ENCODE data around the gene NAA40. TPM values are rescaled to one million over a fixed set of nuclear protein-coding genes. Genes with fewer than 3 reads are reported as not detected.

The NAA40 gene
- total and polyA plus RNA-seq, 7 donors: 4.6 to 13.7 (median 7.6) TPM

DNA sequence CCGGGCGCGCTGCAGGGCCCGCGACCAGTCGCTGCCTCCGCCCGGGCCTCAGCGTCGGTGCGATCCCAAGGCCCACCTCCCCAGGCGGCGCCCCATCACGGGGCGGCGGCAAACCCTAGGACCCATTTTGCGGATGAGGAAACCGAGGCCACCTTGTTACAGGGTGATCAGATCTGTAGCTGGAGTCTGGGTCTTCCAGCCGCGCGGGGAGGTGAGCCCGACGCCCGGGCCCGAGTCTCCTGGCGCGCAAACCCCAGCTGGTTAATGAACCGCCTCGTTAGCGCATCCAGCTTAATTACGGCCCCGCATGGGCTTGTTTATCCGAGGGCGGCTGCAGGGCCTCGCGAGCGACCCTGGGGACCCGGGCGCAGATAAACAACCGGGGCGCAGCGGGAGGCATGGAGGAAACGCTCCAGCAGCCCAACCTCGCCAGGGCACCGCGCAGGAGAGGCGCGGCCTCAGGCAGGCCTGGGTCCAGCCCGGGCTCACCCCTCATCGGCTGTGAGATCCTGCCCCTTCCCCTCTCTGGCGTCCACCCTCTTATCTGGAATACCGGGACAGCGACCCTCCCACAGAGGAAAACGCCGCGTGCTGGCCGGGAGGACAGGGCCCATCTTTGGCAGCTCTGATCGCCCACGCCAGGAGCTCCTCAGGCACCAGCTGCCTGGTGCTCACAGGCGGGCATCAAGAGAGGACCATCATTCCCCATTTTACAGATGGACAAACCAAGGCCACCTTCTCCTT lies 62.1 kb downstream of the NAA40 start:
- H3K4me3 ChIP-seq: peak overlapping the region; percentile 53
- H3K9me3 ChIP-seq: no peaks in the 10 kb centered on the region
- DNase-seq (no peak), ATAC-seq (peak in 2 of 4 donors; percentile 10)
- H3K36me3 ChIP-seq (ENCODE audit: insufficient read depth in 1 of 2, low read depth in 1 of 2): peaks cover 4 to 30% of the 10 kb centered on the region in 2 donors
- no peaks in the 10 kb centered on the region for H3K27me3 ChIP-seq (ENCODE audit: insufficient read depth in 3 of 3, low read length in 2 of 3)
- H3K4me1 ChIP-seq: peaks cover 10% of the 10 kb centered on the region
- intact Hi-C loops (cut with DNase I): loop anchor here (1.0 to 2.0 kb wide), 2 partner anchors 147 to 148 kb away; no protein-coding TSS in a partner anchor
- peak overlapping the region; percentile 31 for H3K27ac ChIP-seq
- TF ChIP-seq, protein P1, sequence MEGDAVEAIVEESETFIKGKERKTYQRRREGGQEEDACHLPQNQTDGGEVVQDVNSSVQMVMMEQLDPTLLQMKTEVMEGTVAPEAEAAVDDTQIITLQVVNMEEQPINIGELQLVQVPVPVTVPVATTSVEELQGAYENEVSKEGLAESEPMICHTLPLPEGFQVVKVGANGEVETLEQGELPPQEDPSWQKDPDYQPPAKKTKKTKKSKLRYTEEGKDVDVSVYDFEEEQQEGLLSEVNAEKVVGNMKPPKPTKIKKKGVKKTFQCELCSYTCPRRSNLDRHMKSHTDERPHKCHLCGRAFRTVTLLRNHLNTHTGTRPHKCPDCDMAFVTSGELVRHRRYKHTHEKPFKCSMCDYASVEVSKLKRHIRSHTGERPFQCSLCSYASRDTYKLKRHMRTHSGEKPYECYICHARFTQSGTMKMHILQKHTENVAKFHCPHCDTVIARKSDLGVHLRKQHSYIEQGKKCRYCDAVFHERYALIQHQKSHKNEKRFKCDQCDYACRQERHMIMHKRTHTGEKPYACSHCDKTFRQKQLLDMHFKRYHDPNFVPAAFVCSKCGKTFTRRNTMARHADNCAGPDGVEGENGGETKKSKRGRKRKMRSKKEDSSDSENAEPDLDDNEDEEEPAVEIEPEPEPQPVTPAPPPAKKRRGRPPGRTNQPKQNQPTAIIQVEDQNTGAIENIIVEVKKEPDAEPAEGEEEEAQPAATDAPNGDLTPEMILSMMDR (IDR thresholded peaks at IDR 0.05): no peak
- 44 to 51% (median 50%) methylated on average over 51 to 60 of the region's 60 CpGs for WGBS, 3 donors

DNA sequence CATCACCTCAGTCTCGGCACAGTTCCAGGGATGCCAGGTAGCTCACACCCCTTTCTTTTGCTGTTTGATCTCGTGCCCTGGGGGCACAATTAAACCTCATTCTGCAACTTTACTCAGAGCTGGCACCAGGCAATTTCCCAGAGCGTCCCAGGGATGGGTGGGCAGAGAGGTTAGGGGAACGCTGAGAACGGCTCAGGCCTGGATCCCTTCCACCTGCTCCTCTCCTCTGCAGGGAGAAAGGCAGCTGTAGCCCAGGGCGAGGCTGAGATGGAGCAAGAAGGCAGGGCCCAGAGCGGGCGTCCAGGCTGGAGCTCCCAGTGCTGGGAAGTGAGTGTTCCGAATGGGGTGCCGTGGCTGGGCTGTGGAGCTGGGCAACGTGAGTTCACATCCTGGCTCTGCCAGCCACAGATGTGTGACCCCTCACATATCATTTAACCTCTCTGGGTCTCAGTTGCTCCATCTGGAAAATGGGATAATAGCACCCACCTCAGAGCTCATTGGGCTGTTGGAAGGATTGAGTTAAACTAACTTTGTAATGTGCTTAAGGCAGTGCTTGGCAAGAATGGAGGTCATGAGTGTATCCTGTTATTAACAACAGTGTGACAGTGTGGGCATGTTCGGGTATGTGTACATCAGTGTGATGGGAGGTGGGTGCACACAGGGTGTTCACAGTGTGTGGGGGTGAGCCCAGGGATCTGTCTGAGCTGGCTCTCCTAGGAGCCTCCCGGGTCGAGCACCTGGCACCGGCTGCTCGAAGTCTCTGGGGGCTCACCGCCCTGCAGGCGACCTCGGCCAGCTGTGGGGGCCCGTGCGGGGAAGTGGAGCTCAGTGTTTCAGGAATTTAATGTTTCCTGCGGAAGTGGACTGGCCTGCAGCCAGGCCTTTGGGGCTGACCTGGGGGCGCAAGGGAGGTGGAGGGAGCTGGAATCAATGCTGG lies 63.0 kb downstream of the NAA40 start:
- no peaks in the 10 kb centered on the region for H3K27me3 ChIP-seq (ENCODE audit: insufficient read depth in 3 of 3, low read length in 2 of 3)
- peak in 1 of 2 donors; percentile 77 for DNase-seq
- H3K4me1 ChIP-seq: peaks cover 10% of the 10 kb centered on the region
- peak overlapping the region; percentile 11 for H3K4me3 ChIP-seq
- no peaks in the 10 kb centered on the region for H3K9me3 ChIP-seq
- WGBS, 3 donors: 53 to 65% (median 59%) methylated on average over 23 of the region's 23 CpGs
- no peak overlapping the region for H3K27ac ChIP-seq
- no peak for ATAC-seq
- intact Hi-C loops (cut with DNase I): loop anchor here in 1 of 2 donors (2.0 kb wide), 1 partner anchor 147 kb away; no protein-coding TSS in a partner anchor
- TF ChIP-seq, protein P1 (IDR thresholded peaks at IDR 0.05): no peak
- H3K36me3 ChIP-seq (ENCODE audit: insufficient read depth in 1 of 2, low read depth in 1 of 2): peaks cover 4 to 23% of the 10 kb centered on the region in 2 donors

DNA sequence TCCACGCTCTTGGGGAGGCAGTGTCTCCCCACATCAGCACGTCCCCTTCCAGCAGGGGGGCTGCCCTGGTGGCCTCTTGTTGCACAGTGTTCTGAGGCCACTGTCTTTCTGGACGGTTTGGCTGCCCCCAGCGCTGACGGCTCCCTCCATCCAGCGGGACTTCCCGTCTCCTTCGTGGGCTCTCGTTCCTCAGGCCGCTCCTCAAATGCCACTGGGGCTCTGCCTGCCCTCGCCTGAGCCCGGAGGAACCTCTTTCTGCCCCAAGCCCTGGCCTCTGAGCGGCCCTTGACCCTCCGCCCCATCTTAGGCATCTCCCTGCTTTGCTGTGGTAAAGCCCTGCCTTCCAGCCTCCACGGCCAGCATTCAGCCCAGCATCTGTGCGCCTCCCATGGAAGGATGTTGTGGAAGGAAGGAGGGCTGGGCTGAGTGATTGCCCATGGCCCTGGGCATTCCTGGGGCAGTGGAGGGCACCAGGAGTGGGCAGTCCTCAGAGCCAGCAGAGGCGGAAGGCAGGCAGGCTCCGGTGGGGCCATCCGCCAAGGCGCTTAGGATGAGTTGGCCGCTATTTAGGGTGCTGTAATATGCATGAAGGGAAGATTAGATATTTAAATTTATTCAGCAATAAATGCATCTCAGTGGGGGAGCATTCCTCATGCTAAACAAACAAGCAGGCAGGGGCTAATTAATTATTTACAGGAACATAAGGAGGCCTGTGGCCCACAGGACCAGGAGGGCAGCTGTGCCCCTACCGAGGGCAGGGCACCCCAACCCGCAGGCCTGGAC lies 65.2 kb downstream of the NAA40 start:
- WGBS, 3 donors: 72 to 78% (median 77%) methylated on average over 23 of the region's 23 CpGs
- no peak for ATAC-seq
- no peaks in the 10 kb centered on the region for H3K27me3 ChIP-seq (ENCODE audit: insufficient read depth in 3 of 3, low read length in 2 of 3)

DNA sequence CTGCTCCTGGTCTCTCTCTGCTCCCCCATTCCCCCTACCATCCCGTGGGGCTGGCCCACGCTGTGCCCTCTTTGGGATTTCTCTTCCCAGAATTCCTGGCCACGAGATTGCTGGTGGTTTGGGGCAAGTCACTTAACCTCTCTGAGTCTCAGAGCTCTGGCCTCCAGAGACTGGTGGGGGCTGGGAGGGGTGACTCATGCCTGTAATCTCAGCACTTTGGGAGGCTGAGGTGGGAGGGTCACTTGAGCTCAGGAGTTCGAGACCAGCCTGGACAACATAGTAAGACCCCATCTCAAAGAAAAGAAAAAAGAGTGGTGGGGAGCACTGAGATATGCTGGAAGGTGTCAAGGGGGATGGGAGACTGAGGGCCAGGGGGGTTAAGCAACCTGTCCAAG lies 65.8 kb downstream of the NAA40 start:
- Histone ChIP-seq H3K36me3 (ENCODE audit: insufficient read depth in 1 of 2, low read depth in 1 of 2) (no peaks in the 10 kb centered on the region), H3K9me3 (no peaks in the 10 kb centered on the region), H3K4me3 (no peak overlapping the region), H3K27ac (no peak overlapping the region), H3K4me1 (peaks cover 18% of the 10 kb centered on the region), H3K27me3 (ENCODE audit: insufficient read depth in 3 of 3, low read length in 2 of 3) (no peaks in the 10 kb centered on the region)
- intact Hi-C loops (cut with DNase I): no loop called here
- no peak for ATAC-seq
- TF ChIP-seq, protein P1 (IDR thresholded peaks at IDR 0.05): no peak
- 84 to 90% (median 88%) methylated on average over 4 of the region's 4 CpGs for WGBS, 3 donors
- DNase-seq: no peak

More for the DNA sequence above, 65.2 kb downstream of the NAA40 start:
- no peak overlapping the region for H3K27ac ChIP-seq
- TF ChIP-seq, protein P1 (IDR thresholded peaks at IDR 0.05): no peak
- H3K36me3 ChIP-seq (ENCODE audit: insufficient read depth in 1 of 2, low read depth in 1 of 2): peaks cover 0 to under 1% of the 10 kb centered on the region in 2 donors
- DNase-seq: no peak
- H3K4me3 ChIP-seq: no peak overlapping the region
- H3K9me3 ChIP-seq: no peaks in the 10 kb centered on the region
- H3K4me1 ChIP-seq: peaks cover 19% of the 10 kb centered on the region
- intact Hi-C loops (cut with DNase I): no loop called here

Data from psoas muscle (tissue), 8 donors.